AG04450 (cell line): ENCODE measurements around the gene SULT1A1. TPM values are rescaled to one million over a fixed set of nuclear protein-coding genes. Genes with fewer than 3 reads are reported as not detected.

ENCODE experiments used
- CTCF ChIA-PET: fragments of 300-600, 350-600 bp; formaldehyde crosslinking; extraction: SDS; loops from one replicate; lab custom pipeline; 2022; ENCODE audit warnings: antibody characterized with exemption, inconsistent platforms; lab: Charles Lee
- POLR2A ChIA-PET: fragments of 350-600 bp; formaldehyde crosslinking; extraction: SDS; loops from one replicate; lab custom pipeline; 2021; ENCODE audit warnings: antibody characterized with exemption, inconsistent platforms; lab: Yijun Ruan, JAX
- DNase-seq: peaks from one replicate; pipeline ENCODE4 v3.0.0-alpha.2; 2011; ENCODE audit warnings: low read depth, low spot score
- H3K27ac ChIP-seq: one replicate; pipeline ENCODE4 v1.5.1; 2012; ENCODE audit warnings: low read depth, low read length, control low read depth
- H3K27me3 ChIP-seq: one replicate; pipeline ENCODE4 v1.6.0; 2012; ENCODE audit warnings: low read length; ENCODE audit not compliant: control insufficient read depth, insufficient read depth
- H3K4me3 ChIP-seq: 2 replicates; pipeline ENCODE4 v1.5.1; 2011; ENCODE audit warnings: mild to moderate bottlenecking, low read depth, low read length, control low read depth
- H3K9me3 ChIP-seq: 2 replicates; pipeline ENCODE4 v1.5.1; 2012; ENCODE audit warnings: low read length; ENCODE audit not compliant: control insufficient read depth, insufficient read depth
- polyA plus RNA-seq: library from polyadenylated mRNA; depleted of rRNA; stranded (reverse); fragments of >200 nt; gene quantifications from 2 replicates; pipeline ENCODE4 v1.2.3, GENCODE V29; 2011
- TF ChIP-seq, protein P1 (sequence below): IDR thresholded peaks from 2 replicates; pipeline ENCODE4 v1.5.1; 2011; ENCODE audit warnings: low read depth, low read length, control low read depth, inconsistent platforms

Gene SULT1A1
- polyA plus RNA-seq, 1 experiment, result 1.6 TPM

GRCh38 chr16:28575446-28576109 is 34.3 kb downstream of the SULT1A1 start:
- TF ChIP-seq, protein P1, sequence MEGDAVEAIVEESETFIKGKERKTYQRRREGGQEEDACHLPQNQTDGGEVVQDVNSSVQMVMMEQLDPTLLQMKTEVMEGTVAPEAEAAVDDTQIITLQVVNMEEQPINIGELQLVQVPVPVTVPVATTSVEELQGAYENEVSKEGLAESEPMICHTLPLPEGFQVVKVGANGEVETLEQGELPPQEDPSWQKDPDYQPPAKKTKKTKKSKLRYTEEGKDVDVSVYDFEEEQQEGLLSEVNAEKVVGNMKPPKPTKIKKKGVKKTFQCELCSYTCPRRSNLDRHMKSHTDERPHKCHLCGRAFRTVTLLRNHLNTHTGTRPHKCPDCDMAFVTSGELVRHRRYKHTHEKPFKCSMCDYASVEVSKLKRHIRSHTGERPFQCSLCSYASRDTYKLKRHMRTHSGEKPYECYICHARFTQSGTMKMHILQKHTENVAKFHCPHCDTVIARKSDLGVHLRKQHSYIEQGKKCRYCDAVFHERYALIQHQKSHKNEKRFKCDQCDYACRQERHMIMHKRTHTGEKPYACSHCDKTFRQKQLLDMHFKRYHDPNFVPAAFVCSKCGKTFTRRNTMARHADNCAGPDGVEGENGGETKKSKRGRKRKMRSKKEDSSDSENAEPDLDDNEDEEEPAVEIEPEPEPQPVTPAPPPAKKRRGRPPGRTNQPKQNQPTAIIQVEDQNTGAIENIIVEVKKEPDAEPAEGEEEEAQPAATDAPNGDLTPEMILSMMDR, result no peak

GRCh38 chr16:28574925-28575324 is 34.9 kb downstream of the SULT1A1 start:
- Histone ChIP-seq H3K27me3 (no peaks in the 10 kb centered on the region), H3K9me3 (no peaks in the 10 kb centered on the region; the same call in 1 of the 2 replicates), H3K27ac (no peak overlapping the region), H3K4me3 (no peak overlapping the region)
- DNase-seq, result no peak
- TF ChIP-seq, protein P1, result no peak
- CTCF ChIA-PET, result no interaction called here
- POLR2A ChIA-PET, result no interaction called here

More at GRCh38 chr16:28575446-28576109, 34.3 kb downstream of the SULT1A1 start:
- ChIA-PET POLR2A (no interaction called here), CTCF (no interaction called here)
- Histone ChIP-seq H3K4me3 (no peak overlapping the region), H3K9me3 (no peaks in the 10 kb centered on the region), H3K27ac (no peak overlapping the region), H3K27me3 (no peaks in the 10 kb centered on the region)
- DNase-seq, result no peak

- Histone ChIP-seq H3K4me3 (no peak overlapping the region), H3K9me3 (peaks cover 4% of the 10 kb centered on the region; the same call in 1 of the 2 replicates), H3K27me3 (no peaks in the 10 kb centered on the region), H3K27ac (no peak overlapping the region)
- ChIA-PET POLR2A (no interaction called here), CTCF (interaction anchor here (1.3 kb wide), 1 partner anchor 20 kb away, joined by 4 read pairs; the partner anchor contains the start of gene SGF29)
- TF ChIP-seq, protein P1, result no peak
- no peak for DNase-seq
Measured at GRCh38 chr16:28573738-28574718, 35.8 kb downstream of the SULT1A1 start.

- DNase-seq, result no peak
- CTCF ChIA-PET, result interaction anchor here (1.3 kb wide), 1 partner anchor 19 kb away, joined by 4 read pairs; the partner anchor contains the start of gene SGF29
Measured at GRCh38 chr16:28572696-28573510, 36.9 kb downstream of the SULT1A1 start.

More at GRCh38 chr16:28572696-28573510, 36.9 kb downstream of the SULT1A1 start:
- H3K9me3 ChIP-seq, result peaks cover 4% of the 10 kb centered on the region; the same call in 1 of the 2 replicates
- no peaks in the 10 kb centered on the region for H3K27me3 ChIP-seq
- POLR2A ChIA-PET, result no interaction called here
- H3K4me3 ChIP-seq, result no peak overlapping the region
- TF ChIP-seq, protein P1, result no peak
- no peak overlapping the region for H3K27ac ChIP-seq
